Measurements from ENCODE around the gene THBS3. TPM values are rescaled to one million over a fixed set of nuclear protein-coding genes. Genes with fewer than 3 reads are reported as not detected.
A peak's percentile ranks its signal among the peaks of the same experiment; 100 is the strongest.

The THBS3 gene
- total and polyA plus RNA-seq, 2 of the 13 experiments (the other 11 are each of a cell fraction or from before 2014, with no cell fraction given), result 0.86 to 3.6 TPM

DNA sequence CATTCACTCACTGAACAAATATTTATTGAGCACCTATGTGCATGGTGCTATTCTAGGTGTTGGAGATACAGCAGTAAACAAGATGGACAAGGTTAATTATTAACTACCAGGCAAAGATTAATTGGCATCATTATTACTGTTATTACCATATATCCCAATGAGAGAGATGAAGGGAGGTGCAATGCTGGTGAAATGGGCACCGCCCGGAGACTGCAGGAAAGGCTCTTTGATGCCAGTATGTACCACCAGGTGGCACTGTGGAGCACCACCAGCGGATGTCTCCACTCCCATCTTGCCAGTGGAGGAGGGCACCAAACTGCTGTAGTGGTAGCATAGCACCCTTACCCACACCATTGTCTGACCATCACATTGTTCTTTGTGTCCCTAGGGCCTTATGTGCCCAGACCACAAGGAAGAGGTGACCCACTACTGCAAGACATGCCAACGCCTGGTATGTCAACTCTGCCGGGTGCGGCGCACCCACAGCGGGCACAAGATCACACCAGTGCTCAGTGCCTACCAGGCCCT lies 31.1 kb downstream of the THBS3 start (continued):
- TF ChIP-seq NCOR1 (IDR thresholded peaks at IDR 0.05; ENCODE audit: borderline replicate concordance, low read length) (no peak), ERF (CRISPR knock-in tag; IDR thresholded peaks at IDR 0.05) (no peak), FOXJ3 (CRISPR knock-in tag; IDR thresholded peaks at IDR 0.05; ENCODE audit: borderline replicate concordance) (no peak), ZNF337 (CRISPR knock-in tag; IDR thresholded peaks at IDR 0.05; ENCODE audit: borderline replicate concordance, low read depth) (no peak), MIER2 (CRISPR knock-in tag; IDR thresholded peaks at IDR 0.05) (no peak), SALL2 (CRISPR knock-in tag; IDR thresholded peaks at IDR 0.05) (no peak)
- TF ChIP-seq, protein P1, sequence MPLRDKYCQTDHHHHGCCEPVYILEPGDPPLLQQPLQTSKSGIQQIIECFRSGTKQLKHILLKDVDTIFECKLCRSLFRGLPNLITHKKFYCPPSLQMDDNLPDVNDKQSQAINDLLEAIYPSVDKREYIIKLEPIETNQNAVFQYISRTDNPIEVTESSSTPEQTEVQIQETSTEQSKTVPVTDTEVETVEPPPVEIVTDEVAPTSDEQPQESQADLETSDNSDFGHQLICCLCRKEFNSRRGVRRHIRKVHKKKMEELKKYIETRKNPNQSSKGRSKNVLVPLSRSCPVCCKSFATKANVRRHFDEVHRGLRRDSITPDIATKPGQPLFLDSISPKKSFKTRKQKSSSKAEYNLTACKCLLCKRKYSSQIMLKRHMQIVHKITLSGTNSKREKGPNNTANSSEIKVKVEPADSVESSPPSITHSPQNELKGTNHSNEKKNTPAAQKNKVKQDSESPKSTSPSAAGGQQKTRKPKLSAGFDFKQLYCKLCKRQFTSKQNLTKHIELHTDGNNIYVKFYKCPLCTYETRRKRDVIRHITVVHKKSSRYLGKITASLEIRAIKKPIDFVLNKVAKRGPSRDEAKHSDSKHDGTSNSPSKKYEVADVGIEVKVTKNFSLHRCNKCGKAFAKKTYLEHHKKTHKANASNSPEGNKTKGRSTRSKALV (CRISPR knock-in tag; IDR thresholded peaks at IDR 0.05), result no peak
- TF ChIP-seq, protein P2, sequence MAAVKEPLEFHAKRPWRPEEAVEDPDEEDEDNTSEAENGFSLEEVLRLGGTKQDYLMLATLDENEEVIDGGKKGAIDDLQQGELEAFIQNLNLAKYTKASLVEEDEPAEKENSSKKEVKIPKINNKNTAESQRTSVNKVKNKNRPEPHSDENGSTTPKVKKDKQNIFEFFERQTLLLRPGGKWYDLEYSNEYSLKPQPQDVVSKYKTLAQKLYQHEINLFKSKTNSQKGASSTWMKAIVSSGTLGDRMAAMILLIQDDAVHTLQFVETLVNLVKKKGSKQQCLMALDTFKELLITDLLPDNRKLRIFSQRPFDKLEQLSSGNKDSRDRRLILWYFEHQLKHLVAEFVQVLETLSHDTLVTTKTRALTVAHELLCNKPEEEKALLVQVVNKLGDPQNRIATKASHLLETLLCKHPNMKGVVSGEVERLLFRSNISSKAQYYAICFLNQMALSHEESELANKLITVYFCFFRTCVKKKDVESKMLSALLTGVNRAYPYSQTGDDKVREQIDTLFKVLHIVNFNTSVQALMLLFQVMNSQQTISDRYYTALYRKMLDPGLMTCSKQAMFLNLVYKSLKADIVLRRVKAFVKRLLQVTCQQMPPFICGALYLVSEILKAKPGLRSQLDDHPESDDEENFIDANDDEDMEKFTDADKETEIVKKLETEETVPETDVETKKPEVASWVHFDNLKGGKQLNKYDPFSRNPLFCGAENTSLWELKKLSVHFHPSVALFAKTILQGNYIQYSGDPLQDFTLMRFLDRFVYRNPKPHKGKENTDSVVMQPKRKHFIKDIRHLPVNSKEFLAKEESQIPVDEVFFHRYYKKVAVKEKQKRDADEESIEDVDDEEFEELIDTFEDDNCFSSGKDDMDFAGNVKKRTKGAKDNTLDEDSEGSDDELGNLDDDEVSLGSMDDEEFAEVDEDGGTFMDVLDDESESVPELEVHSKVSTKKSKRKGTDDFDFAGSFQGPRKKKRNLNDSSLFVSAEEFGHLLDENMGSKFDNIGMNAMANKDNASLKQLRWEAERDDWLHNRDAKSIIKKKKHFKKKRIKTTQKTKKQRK (IDR thresholded peaks at IDR 0.05; ENCODE audit: low read length), result no peak
- TF ChIP-seq, protein P3, sequence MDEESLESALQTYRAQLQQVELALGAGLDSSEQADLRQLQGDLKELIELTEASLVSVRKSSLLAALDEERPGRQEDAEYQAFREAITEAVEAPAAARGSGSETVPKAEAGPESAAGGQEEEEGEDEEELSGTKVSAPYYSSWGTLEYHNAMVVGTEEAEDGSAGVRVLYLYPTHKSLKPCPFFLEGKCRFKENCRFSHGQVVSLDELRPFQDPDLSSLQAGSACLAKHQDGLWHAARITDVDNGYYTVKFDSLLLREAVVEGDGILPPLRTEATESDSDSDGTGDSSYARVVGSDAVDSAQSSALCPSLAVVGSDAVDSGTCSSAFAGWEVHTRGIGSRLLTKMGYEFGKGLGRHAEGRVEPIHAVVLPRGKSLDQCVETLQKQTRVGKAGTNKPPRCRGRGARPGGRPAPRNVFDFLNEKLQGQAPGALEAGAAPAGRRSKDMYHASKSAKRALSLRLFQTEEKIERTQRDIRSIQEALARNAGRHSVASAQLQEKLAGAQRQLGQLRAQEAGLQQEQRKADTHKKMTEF (CRISPR knock-in tag; IDR thresholded peaks at IDR 0.05), result 0 out of 2 replicates have a peak, but pooled peaks have one; percentile 19
- TF ChIP-seq, protein P4, sequence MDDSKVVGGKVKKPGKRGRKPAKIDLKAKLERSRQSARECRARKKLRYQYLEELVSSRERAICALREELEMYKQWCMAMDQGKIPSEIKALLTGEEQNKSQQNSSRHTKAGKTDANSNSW (CRISPR knock-in tag; IDR thresholded peaks at IDR 0.05; ENCODE audit: borderline replicate concordance), result no peak
- TF ChIP-seq, protein P5, sequence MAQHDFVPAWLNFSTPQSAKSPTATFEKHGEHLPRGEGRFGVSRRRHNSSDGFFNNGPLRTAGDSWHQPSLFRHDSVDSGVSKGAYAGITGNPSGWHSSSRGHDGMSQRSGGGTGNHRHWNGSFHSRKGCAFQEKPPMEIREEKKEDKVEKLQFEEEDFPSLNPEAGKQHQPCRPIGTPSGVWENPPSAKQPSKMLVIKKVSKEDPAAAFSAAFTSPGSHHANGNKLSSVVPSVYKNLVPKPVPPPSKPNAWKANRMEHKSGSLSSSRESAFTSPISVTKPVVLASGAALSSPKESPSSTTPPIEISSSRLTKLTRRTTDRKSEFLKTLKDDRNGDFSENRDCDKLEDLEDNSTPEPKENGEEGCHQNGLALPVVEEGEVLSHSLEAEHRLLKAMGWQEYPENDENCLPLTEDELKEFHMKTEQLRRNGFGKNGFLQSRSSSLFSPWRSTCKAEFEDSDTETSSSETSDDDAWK (CRISPR knock-in tag; IDR thresholded peaks at IDR 0.05), result no peak
- TF ChIP-seq, protein P6, sequence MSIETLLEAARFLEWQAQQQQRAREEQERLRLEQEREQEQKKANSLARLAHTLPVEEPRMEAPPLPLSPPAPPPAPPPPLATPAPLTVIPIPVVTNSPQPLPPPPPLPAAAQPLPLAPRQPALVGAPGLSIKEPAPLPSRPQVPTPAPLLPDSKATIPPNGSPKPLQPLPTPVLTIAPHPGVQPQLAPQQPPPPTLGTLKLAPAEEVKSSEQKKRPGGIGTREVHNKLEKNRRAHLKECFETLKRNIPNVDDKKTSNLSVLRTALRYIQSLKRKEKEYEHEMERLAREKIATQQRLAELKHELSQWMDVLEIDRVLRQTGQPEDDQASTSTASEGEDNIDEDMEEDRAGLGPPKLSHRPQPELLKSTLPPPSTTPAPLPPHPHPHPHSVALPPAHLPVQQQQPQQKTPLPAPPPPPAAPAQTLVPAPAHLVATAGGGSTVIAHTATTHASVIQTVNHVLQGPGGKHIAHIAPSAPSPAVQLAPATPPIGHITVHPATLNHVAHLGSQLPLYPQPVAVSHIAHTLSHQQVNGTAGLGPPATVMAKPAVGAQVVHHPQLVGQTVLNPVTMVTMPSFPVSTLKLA (IDR thresholded peaks at IDR 0.05), result no peak
- TF ChIP-seq, protein P7, sequence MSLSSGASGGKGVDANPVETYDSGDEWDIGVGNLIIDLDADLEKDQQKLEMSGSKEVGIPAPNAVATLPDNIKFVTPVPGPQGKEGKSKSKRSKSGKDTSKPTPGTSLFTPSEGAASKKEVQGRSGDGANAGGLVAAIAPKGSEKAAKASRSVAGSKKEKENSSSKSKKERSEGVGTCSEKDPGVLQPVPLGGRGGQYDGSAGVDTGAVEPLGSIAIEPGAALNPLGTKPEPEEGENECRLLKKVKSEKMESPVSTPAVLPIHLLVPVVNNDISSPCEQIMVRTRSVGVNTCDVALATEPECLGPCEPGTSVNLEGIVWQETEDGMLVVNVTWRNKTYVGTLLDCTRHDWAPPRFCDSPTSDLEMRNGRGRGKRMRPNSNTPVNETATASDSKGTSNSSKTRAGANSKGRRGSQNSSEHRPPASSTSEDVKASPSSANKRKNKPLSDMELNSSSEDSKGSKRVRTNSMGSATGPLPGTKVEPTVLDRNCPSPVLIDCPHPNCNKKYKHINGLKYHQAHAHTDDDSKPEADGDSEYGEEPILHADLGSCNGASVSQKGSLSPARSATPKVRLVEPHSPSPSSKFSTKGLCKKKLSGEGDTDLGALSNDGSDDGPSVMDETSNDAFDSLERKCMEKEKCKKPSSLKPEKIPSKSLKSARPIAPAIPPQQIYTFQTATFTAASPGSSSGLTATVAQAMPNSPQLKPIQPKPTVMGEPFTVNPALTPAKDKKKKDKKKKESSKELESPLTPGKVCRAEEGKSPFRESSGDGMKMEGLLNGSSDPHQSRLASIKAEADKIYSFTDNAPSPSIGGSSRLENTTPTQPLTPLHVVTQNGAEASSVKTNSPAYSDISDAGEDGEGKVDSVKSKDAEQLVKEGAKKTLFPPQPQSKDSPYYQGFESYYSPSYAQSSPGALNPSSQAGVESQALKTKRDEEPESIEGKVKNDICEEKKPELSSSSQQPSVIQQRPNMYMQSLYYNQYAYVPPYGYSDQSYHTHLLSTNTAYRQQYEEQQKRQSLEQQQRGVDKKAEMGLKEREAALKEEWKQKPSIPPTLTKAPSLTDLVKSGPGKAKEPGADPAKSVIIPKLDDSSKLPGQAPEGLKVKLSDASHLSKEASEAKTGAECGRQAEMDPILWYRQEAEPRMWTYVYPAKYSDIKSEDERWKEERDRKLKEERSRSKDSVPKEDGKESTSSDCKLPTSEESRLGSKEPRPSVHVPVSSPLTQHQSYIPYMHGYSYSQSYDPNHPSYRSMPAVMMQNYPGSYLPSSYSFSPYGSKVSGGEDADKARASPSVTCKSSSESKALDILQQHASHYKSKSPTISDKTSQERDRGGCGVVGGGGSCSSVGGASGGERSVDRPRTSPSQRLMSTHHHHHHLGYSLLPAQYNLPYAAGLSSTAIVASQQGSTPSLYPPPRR (CRISPR knock-in tag; IDR thresholded peaks at IDR 0.05; ENCODE audit: borderline replicate concordance), result no peak
